SU-DHL-6 (cell line): Measurements from ENCODE around the gene SOX5.

ENCODE experiments used
- H2AFZ ChIP-seq: fragments of 200-600 bp; sonication (generic); 2 replicates; pipeline ENCODE4 v1.6.1; 2014; ENCODE audit warnings: low read depth, mild to moderate bottlenecking, moderate library complexity, mixed read lengths, antibody characterized with exemption, low read length; ENCODE audit not compliant: severe bottlenecking
- H3F3A ChIP-seq: fragments of 200-600 bp; shearing (Covaris generic); 2 replicates; pipeline ENCODE4 v1.6.0; 2016; ENCODE audit warnings: antibody characterized with exemption, mild to moderate bottlenecking; ENCODE audit not compliant: insufficient read depth
- H3K27ac ChIP-seq: fragments of 200-600 bp; sonication (generic); 2 replicates; pipeline ENCODE4 v1.5.1; 2016; ENCODE audit warnings: low read depth, mild to moderate bottlenecking, low read length, moderate library complexity, mixed read lengths
- H3K27me3 ChIP-seq: fragments of 200-600 bp; sonication (generic), shearing (Covaris generic); 2 replicates; pipeline ENCODE4 v1.6.0; 2014; ENCODE audit warnings: mild to moderate bottlenecking, low read length
- H3K36me3 ChIP-seq: fragments of 200-600 bp; sonication (generic); 2 replicates; pipeline ENCODE4 v1.6.1; 2014; ENCODE audit warnings: mild to moderate bottlenecking, low read length, mixed read lengths
- H3K4me2 ChIP-seq: fragments of 300-600, 200-600 bp; shearing (Covaris generic), sonication (generic); 2 replicates; pipeline ENCODE4 v1.6.0; 2014; ENCODE audit warnings: low read length, low read depth, mild to moderate bottlenecking; ENCODE audit not compliant: poor library complexity, severe bottlenecking
- H3K4me3 ChIP-seq: fragments of 200-600 bp; sonication (generic); 2 replicates; pipeline ENCODE4 v1.5.1; 2014; ENCODE audit warnings: antibody characterized with exemption, low read length, mild to moderate bottlenecking, mixed read lengths; ENCODE audit not compliant: insufficient read depth, poor library complexity, severe bottlenecking
- H3K79me2 ChIP-seq: fragments of 200-600 bp; sonication (generic); 2 replicates; pipeline ENCODE4 v1.6.1; 2014; ENCODE audit warnings: mild to moderate bottlenecking, low read length, moderate library complexity; ENCODE audit not compliant: insufficient read depth
- H3K9ac ChIP-seq: fragments of 200-600 bp; sonication (generic); 2 replicates; pipeline ENCODE4 v1.7.0; 2014; ENCODE audit warnings: mild to moderate bottlenecking, low read length
- H3K9me2 ChIP-seq: fragments of 200-600 bp; sonication (generic); replicated peaks from 2 replicates; pipeline ENCODE4 v1.6.1; 2014; ENCODE audit warnings: low read length; ENCODE audit not compliant: insufficient read depth
- H3K9me3 ChIP-seq: fragments of 200-600 bp; sonication (generic); 2 replicates; pipeline ENCODE4 v1.6.1; 2014; ENCODE audit warnings: low read length, mixed read lengths; ENCODE audit not compliant: insufficient read depth
- H4K20me1 ChIP-seq: fragments of 200-600 bp; sonication (generic); 2 replicates; pipeline ENCODE4 v1.6.1; 2014; ENCODE audit warnings: low read depth, mild to moderate bottlenecking, antibody characterized with exemption, low read length, moderate library complexity, mixed read lengths
- CTCF ChIP-seq: fragments of 200-600 bp; sonication (generic); IDR thresholded peaks from one replicate; pipeline ENCODE4 v1.5.1; 2017; ENCODE audit warnings: antibody characterized with exemption, mild to moderate bottlenecking, low read length, moderate library complexity; ENCODE audit not compliant: insufficient read depth, poor library complexity, severe bottlenecking
- EZH2phosphoT487 ChIP-seq: fragments of 200-600 bp; sonication (generic), shearing (Covaris generic); conservative IDR thresholded peaks from 2 replicates; pipeline ENCODE4 v1.6.1; 2018; ENCODE audit warnings: mild to moderate bottlenecking, antibody characterized with exemption, low read length, moderate library complexity, mixed read lengths

The SOX5 gene

DNA sequence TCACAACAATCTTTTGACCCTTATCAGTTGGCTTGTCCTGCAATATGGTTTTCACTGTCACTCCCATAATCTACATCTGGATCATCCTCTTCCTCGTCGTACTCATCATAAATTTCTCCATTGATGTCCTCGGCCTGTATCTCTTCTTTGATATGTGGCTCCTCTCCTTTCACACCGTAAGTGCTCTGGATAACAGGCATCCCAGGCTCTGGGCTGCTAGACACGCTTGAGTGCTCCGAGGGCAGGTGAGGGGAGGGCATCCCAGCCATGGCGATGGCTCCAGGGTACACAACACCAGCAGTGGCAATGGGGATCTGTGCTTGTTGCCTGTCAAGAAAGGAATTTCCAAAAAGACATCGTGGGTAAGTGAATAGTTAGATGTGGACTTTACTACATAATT lies 415.3 kb downstream of the SOX5 start:
- Histone ChIP-seq H4K20me1 (no peaks in the 10 kb centered on the region), H3K79me2 (no peaks in the 10 kb centered on the region), H3K4me2 (no peak overlapping the region), H3K9me3 (no peaks in the 10 kb centered on the region), H3K27ac (no peak overlapping the region), H3K27me3 (no peaks in the 10 kb centered on the region), H3K4me3 (no peak overlapping the region), H3K36me3 (no peaks in the 10 kb centered on the region), H3K9me2 (no peaks in the 10 kb centered on the region), H3F3A (no peaks in the 10 kb centered on the region), H3K9ac (no peak overlapping the region), H2AFZ (no peak overlapping the region)
- TF ChIP-seq CTCF (no peak), EZH2phosphoT487 (no peak)

- Histone ChIP-seq H3K79me2 (no peaks in the 10 kb centered on the region), H3K27me3 (no peaks in the 10 kb centered on the region), H3K4me2 (no peak overlapping the region), H3K9me3 (no peaks in the 10 kb centered on the region), H3K36me3 (no peaks in the 10 kb centered on the region), H3F3A (no peaks in the 10 kb centered on the region), H3K27ac (no peak overlapping the region), H4K20me1 (no peaks in the 10 kb centered on the region), H2AFZ (no peak overlapping the region), H3K9ac (no peak overlapping the region), H3K4me3 (no peak overlapping the region), H3K9me2 (no peaks in the 10 kb centered on the region)
- TF ChIP-seq EZH2phosphoT487, result no peak
- no peak for TF ChIP-seq CTCF
Measured at GRCh38 chr12:23533699-23534098, 415.8 kb downstream of the SOX5 start.

- H3K36me3 ChIP-seq, result no peaks in the 10 kb centered on the region
- no peaks in the 10 kb centered on the region for H3K9me3 ChIP-seq
Measured at GRCh38 chr12:23533265-23533664, 416.2 kb downstream of the SOX5 start.

More at GRCh38 chr12:23533265-23533664, 416.2 kb downstream of the SOX5 start:
- H3K9ac ChIP-seq, result no peak overlapping the region
- no peaks in the 10 kb centered on the region for H3K27me3 ChIP-seq
- no peaks in the 10 kb centered on the region for H3F3A ChIP-seq
- H2AFZ ChIP-seq, result no peak overlapping the region
- no peaks in the 10 kb centered on the region for H4K20me1 ChIP-seq
- H3K79me2 ChIP-seq, result no peaks in the 10 kb centered on the region
- H3K4me3 ChIP-seq, result no peak overlapping the region
- H3K27ac ChIP-seq, result no peak overlapping the region
- no peaks in the 10 kb centered on the region for H3K9me2 ChIP-seq
- no peak for TF ChIP-seq CTCF
- TF ChIP-seq EZH2phosphoT487, result no peak
- H3K4me2 ChIP-seq, result no peak overlapping the region
